Naive thymus-derived CD4-positive, alpha-beta T cell (primary cell): ENCODE data around the gene SHISA6. TPM values are rescaled to one million over a fixed set of nuclear protein-coding genes. Genes with fewer than 3 reads are reported as not detected.
A peak's percentile ranks its signal among the peaks of the same experiment; 100 is the strongest.

Source experiments
- ATAC-seq: fragments of 150-1000 bp; cut with Tn5 transposase; 2 replicates; pipeline ENCODE4 v1.10.0; 2021; ENCODE audit warnings: mild to moderate bottlenecking, moderate library complexity
- CTCF ChIA-PET: fragments of 350-600 bp; sonication (Branson Sonifier 250); formaldehyde crosslinking; loops from one replicate; lab custom pipeline; 2021; ENCODE audit warnings: antibody characterized with exemption; lab: Charles Lee
- POLR2A ChIA-PET: fragments of 350-600 bp; sonication (Branson Sonifier 250); formaldehyde crosslinking; loops from one replicate; lab custom pipeline; 2021; ENCODE audit warnings: antibody characterized with exemption, inconsistent platforms; lab: Charles Lee
- DNase-seq, 9 donors: peaks; one replicate each; pipeline versions ENCODE4 v3.0.0 to v3.0.0-alpha.2; 2020 to 2022; ENCODE audit warnings: mixed read lengths in 1 of 9
- H3K27ac ChIP-seq: one replicate; pipeline ENCODE4 v1.7.0; 2013; ENCODE audit warnings: mild to moderate bottlenecking, low read depth, low read length, moderate library complexity
- H3K27me3 ChIP-seq, 2 donors: one replicate each; pipeline ENCODE4 v1.7.0; 2013; ENCODE audit warnings: low read length in 2 of 2, mild to moderate bottlenecking in 2 of 2, moderate library complexity in 2 of 2; ENCODE audit not compliant: control insufficient read depth in 2 of 2, insufficient read depth in 2 of 2
- H3K36me3 ChIP-seq, 3 experiments: 1 replicate in 2 of 3; 2 replicates in 1 of 3; pipeline ENCODE4 v1.7.0; 2013; ENCODE audit warnings: low read length in 3 of 3, mild to moderate bottlenecking in 3 of 3, moderate library complexity in 1 of 3; ENCODE audit not compliant: insufficient read depth in 3 of 3, control insufficient read depth in 2 of 3
- H3K4me1 ChIP-seq, 2 donors: one replicate each; pipeline ENCODE4 v1.7.0; 2013; ENCODE audit warnings: low read length in 2 of 2, mild to moderate bottlenecking in 2 of 2, moderate library complexity in 1 of 2; ENCODE audit not compliant: control insufficient read depth in 2 of 2, insufficient read depth in 2 of 2
- H3K4me3 ChIP-seq: 2 replicates; pipeline ENCODE4 v1.7.0; 2013; ENCODE audit warnings: mild to moderate bottlenecking, low read length
- H3K9me3 ChIP-seq, 3 experiments: 1 replicate in 2 of 3; 2 replicates in 1 of 3; pipeline ENCODE4 v1.7.0; 2013; ENCODE audit warnings: low read length in 3 of 3; ENCODE audit not compliant: control insufficient read depth in 2 of 3
- H3K27ac Mint-ChIP-seq, 9 donors: one replicate each; pipeline ENCODE4 v1.8.0; 2020 to 2022; ENCODE audit warnings: mixed read lengths in 9 of 9, mild to moderate bottlenecking in 8 of 9, moderate library complexity in 5 of 9, inconsistent platforms in 2 of 9
- H3K27me3 Mint-ChIP-seq, 5 donors: one replicate each; pipeline ENCODE4 v1.8.0; 2021 to 2022; ENCODE audit warnings: mixed read lengths in 5 of 5, mild to moderate bottlenecking in 1 of 5
- H3K36me3 Mint-ChIP-seq, 5 donors: one replicate each; pipeline ENCODE4 v1.8.0; 2020 to 2022; ENCODE audit warnings: mixed read lengths in 5 of 5, mild to moderate bottlenecking in 3 of 5, inconsistent platforms in 1 of 5
- H3K4me1 Mint-ChIP-seq, 7 donors: one replicate each; pipeline ENCODE4 v1.8.0; 2020 to 2022; ENCODE audit warnings: mixed read lengths in 7 of 7, mild to moderate bottlenecking in 3 of 7, inconsistent platforms in 1 of 7
- H3K4me3 Mint-ChIP-seq, 10 donors: one replicate each; pipeline ENCODE4 v1.8.0; 2020 to 2022; ENCODE audit warnings: mild to moderate bottlenecking in 10 of 10, mixed read lengths in 10 of 10, moderate library complexity in 6 of 10, inconsistent platforms in 2 of 10
- H3K9me3 Mint-ChIP-seq, 11 donors: one replicate each; pipeline ENCODE4 v1.8.0; 2020 to 2022; ENCODE audit warnings: mixed read lengths in 11 of 11, mild to moderate bottlenecking in 4 of 11, inconsistent platforms in 1 of 11, moderate library complexity in 1 of 11
- intact Hi-C, 2 donors: fragments of 100-400 bp; cut with micrococcal nuclease; formaldehyde crosslinking; loops; one replicate each; pipeline ENCODE4 v1.15.1; 2023
- polyA plus RNA-seq, 2 donors: library from polyadenylated mRNA; unstranded; fragments of 300-500 nt; fragmentation: Illumina TruSeq; gene quantifications; one replicate each; pipeline ENCODE4 v1.2.3, GENCODE V29; 2021
- total RNA-seq, 6 experiments: library from RNA in 5 of 6; stranded (reverse) in 5 of 6; gene quantifications; 1 replicate in 5 of 6; 2 replicates in 1 of 6; pipeline ENCODE4 v1.2.3 and lab custom pipeline; 2021 to 2026

Gene SHISA6
- total RNA-seq (not detected), polyA plus RNA-seq (not detected), total RNA-seq (lab: John Stamatoyannopoulos, UW) (not detected)

- no peak for DNase-seq
- Mint-ChIP-seq H3K4me1 (peaks cover 0 to 11% (median 0%) of the 10 kb centered on the region in 7 donors), H3K9me3 (peaks cover 0 to 11% (median 2%) of the 10 kb centered on the region in 11 donors), H3K27ac (peak within 1 kb of the TSS in 1 of 9 donors; percentile 9), H3K27me3 (peaks cover 40 to 61% (median 52%) of the 10 kb centered on the region in 5 donors), H3K36me3 (peaks cover 0 to 16% (median 0%) of the 10 kb centered on the region in 5 donors), H3K4me3 (peak within 1 kb of the TSS in 1 of 10 donors; percentile 18)
- Histone ChIP-seq H3K4me1 (no peaks in the 10 kb centered on the region), H3K4me3 (no peak within 1 kb of the TSS), H3K9me3 (no peaks in the 10 kb centered on the region), H3K27me3 (no peaks in the 10 kb centered on the region), H3K27ac (no peak within 1 kb of the TSS), H3K36me3 (no peaks in the 10 kb centered on the region)
- POLR2A ChIA-PET, result no interaction called here
- CTCF ChIA-PET, result no interaction called here
- intact Hi-C loops, result no loop called here
- ATAC-seq, result no peak
Observed at GRCh38 chr17:11240841-11241610, at the start of gene SHISA6. TSS of gene SHISA6 (plus strand) at chr17:11241213.

- no peaks in the 10 kb centered on the region for H3K4me1 Mint-ChIP-seq
- ATAC-seq (no peak), DNase-seq (no peak)
- ChIA-PET POLR2A (no interaction called here), CTCF (no interaction called here)
- no peaks in the 10 kb centered on the region for H3K36me3 Mint-ChIP-seq
- no peak overlapping the region for H3K27ac Mint-ChIP-seq
- no peaks in the 10 kb centered on the region for H3K27me3 ChIP-seq
- H3K4me1 ChIP-seq, result no peaks in the 10 kb centered on the region
- H3K9me3 ChIP-seq, result no peaks in the 10 kb centered on the region
- no peak overlapping the region for H3K4me3 Mint-ChIP-seq
- intact Hi-C loops, result no loop called here
- H3K27ac ChIP-seq, result no peak overlapping the region
- peaks cover 0 to 11% (median 4%) of the 10 kb centered on the region in 11 donors for H3K9me3 Mint-ChIP-seq
- H3K36me3 ChIP-seq, result no peaks in the 10 kb centered on the region
- peaks cover 0 to 5% (median 0%) of the 10 kb centered on the region in 5 donors for H3K27me3 Mint-ChIP-seq
- no peak overlapping the region for H3K4me3 ChIP-seq
Observed at GRCh38 chr17:11195801-11196200, 45.2 kb upstream of the SHISA6 start.

- intact Hi-C loops, result no loop called here
- no peaks in the 10 kb centered on the region for H3K36me3 ChIP-seq
- no peaks in the 10 kb centered on the region for H3K4me1 ChIP-seq
- Mint-ChIP-seq H3K4me3 (no peak overlapping the region), H3K27me3 (peaks cover 0 to 3% (median 0%) of the 10 kb centered on the region in 5 donors), H3K4me1 (no peaks in the 10 kb centered on the region), H3K9me3 (peaks cover 0 to 25% (median 9%) of the 10 kb centered on the region in 11 donors), H3K36me3 (no peaks in the 10 kb centered on the region), H3K27ac (no peak overlapping the region)
- CTCF ChIA-PET, result no interaction called here
- POLR2A ChIA-PET, result interaction anchor here (0.7 kb wide), 1 partner anchor 47 kb away, joined by 5 read pairs; no protein-coding TSS in a partner anchor
- ATAC-seq, result no peak
- H3K27me3 ChIP-seq, result no peaks in the 10 kb centered on the region
- no peak overlapping the region for H3K4me3 ChIP-seq
- DNase-seq, result no peak
- H3K27ac ChIP-seq, result no peak overlapping the region
- peaks cover 0 to 3% (median 0%) of the 10 kb centered on the region in 3 experiments for H3K9me3 ChIP-seq
Observed at GRCh38 chr17:11204991-11205390, 36.0 kb upstream of the SHISA6 start.

- Mint-ChIP-seq H3K4me1 (no peaks in the 10 kb centered on the region), H3K9me3 (peaks cover 7 to 31% (median 14%) of the 10 kb centered on the region in 11 donors), H3K36me3 (peaks cover 0 to 7% (median 0%) of the 10 kb centered on the region in 5 donors), H3K27me3 (peaks cover 0 to 7% (median 0%) of the 10 kb centered on the region in 5 donors), H3K4me3 (no peak overlapping the region), H3K27ac (no peak overlapping the region)
- no peaks in the 10 kb centered on the region for H3K36me3 ChIP-seq
- H3K4me1 ChIP-seq, result no peaks in the 10 kb centered on the region
- peaks cover 0 to 3% (median 0%) of the 10 kb centered on the region in 3 experiments for H3K9me3 ChIP-seq
- intact Hi-C loops, result no loop called here
- ATAC-seq, result no peak
- H3K27me3 ChIP-seq, result no peaks in the 10 kb centered on the region
- ChIA-PET POLR2A (interaction anchor here (0.7 kb wide), 1 partner anchor 48 kb away, joined by 5 read pairs; no protein-coding TSS in a partner anchor), CTCF (no interaction called here)
- no peak overlapping the region for H3K27ac ChIP-seq
- DNase-seq, result no peak
- no peak overlapping the region for H3K4me3 ChIP-seq
Observed at GRCh38 chr17:11205659-11206058, 35.4 kb upstream of the SHISA6 start.

GRCh38 chr17:11209906-11210305 lies 31.1 kb upstream of the SHISA6 start:
- Histone ChIP-seq H3K27ac (no peak overlapping the region), H3K4me3 (no peak overlapping the region), H3K36me3 (no peaks in the 10 kb centered on the region), H3K4me1 (no peaks in the 10 kb centered on the region), H3K27me3 (no peaks in the 10 kb centered on the region), H3K9me3 (peaks cover 0 to 15% (median 0%) of the 10 kb centered on the region in 3 experiments)
- ChIA-PET CTCF (no interaction called here), POLR2A (no interaction called here)
- intact Hi-C loops, result no loop called here
- no peak overlapping the region for H3K4me3 Mint-ChIP-seq
- H3K4me1 Mint-ChIP-seq, result no peaks in the 10 kb centered on the region
- no peak for DNase-seq
- H3K27me3 Mint-ChIP-seq, result peaks cover 0 to 8% (median 0%) of the 10 kb centered on the region in 5 donors
- no peak for ATAC-seq
- peaks cover 0 to 8% (median 0%) of the 10 kb centered on the region in 5 donors for H3K36me3 Mint-ChIP-seq
- H3K27ac Mint-ChIP-seq, result no peak overlapping the region
- H3K9me3 Mint-ChIP-seq, result peaks cover 7 to 55% (median 20%) of the 10 kb centered on the region in 11 donors

- ChIA-PET CTCF (no interaction called here), POLR2A (no interaction called here)
- Histone ChIP-seq H3K4me1 (no peaks in the 10 kb centered on the region), H3K9me3 (peaks cover 0 to 15% (median 0%) of the 10 kb centered on the region in 3 experiments), H3K4me3 (no peak overlapping the region), H3K27ac (no peak overlapping the region), H3K36me3 (no peaks in the 10 kb centered on the region), H3K27me3 (no peaks in the 10 kb centered on the region)
- peaks cover 7 to 53% (median 16%) of the 10 kb centered on the region in 11 donors for H3K9me3 Mint-ChIP-seq
- ATAC-seq (no peak), DNase-seq (no peak)
- intact Hi-C loops, result no loop called here
- H3K27ac Mint-ChIP-seq, result no peak overlapping the region
- no peaks in the 10 kb centered on the region for H3K4me1 Mint-ChIP-seq
- peaks cover 0 to 8% (median 0%) of the 10 kb centered on the region in 5 donors for H3K27me3 Mint-ChIP-seq
- peaks cover 0 to 8% (median 0%) of the 10 kb centered on the region in 5 donors for H3K36me3 Mint-ChIP-seq
- H3K4me3 Mint-ChIP-seq, result no peak overlapping the region
Observed at GRCh38 chr17:11212792-11213191, 28.2 kb upstream of the SHISA6 start.
